ENCODE data around the gene DIP2B. TPM values are rescaled to one million over a fixed set of nuclear protein-coding genes. Genes with fewer than 3 reads are reported as not detected.

DIP2B gene
- total RNA-seq, 1 donor from 2014 or later = 45.1 TPM

- H3K27ac Mint-ChIP-seq (ENCODE audit: unreplicated experiment) = no peak overlapping the region
- H3K36me3 Mint-ChIP-seq (ENCODE audit: low read depth, unreplicated experiment) = no peaks in the 10 kb centered on the region
- H3K4me1 Mint-ChIP-seq (ENCODE audit: unreplicated experiment) = peaks cover 3% of the 10 kb centered on the region
- no peak for DNase-seq (ENCODE audit: low spot score)
- H3K9me3 Mint-ChIP-seq (ENCODE audit: unreplicated experiment) = no peaks in the 10 kb centered on the region
- no peaks in the 10 kb centered on the region for H3K27me3 Mint-ChIP-seq (ENCODE audit: unreplicated experiment)
- no peak overlapping the region for H3K4me3 Mint-ChIP-seq (ENCODE audit: unreplicated experiment)
- no peak for TF ChIP-seq CTCF (IDR thresholded peaks at IDR 0.05; ENCODE audit: unreplicated experiment)
Observed at GRCh38 chr12:50661300-50662115, 156.7 kb downstream of the DIP2B start.

- no peak for TF ChIP-seq CTCF (IDR thresholded peaks at IDR 0.05; ENCODE audit: unreplicated experiment)
- peak overlapping the region; percentile 9 for H3K27ac Mint-ChIP-seq (ENCODE audit: unreplicated experiment)
Observed at GRCh38 chr12:50662116-50662510, 157.3 kb downstream of the DIP2B start.

GRCh38 chr12:50665170-50665569 is 160.4 kb downstream of the DIP2B start:
- H3K27ac Mint-ChIP-seq (ENCODE audit: unreplicated experiment) = no peak overlapping the region
- no peaks in the 10 kb centered on the region for H3K4me1 Mint-ChIP-seq (ENCODE audit: unreplicated experiment)
- H3K36me3 Mint-ChIP-seq (ENCODE audit: low read depth, unreplicated experiment) = peaks cover 6% of the 10 kb centered on the region
- H3K4me3 Mint-ChIP-seq (ENCODE audit: unreplicated experiment) = no peak overlapping the region
- no peaks in the 10 kb centered on the region for H3K27me3 Mint-ChIP-seq (ENCODE audit: unreplicated experiment)
- no peak for DNase-seq (ENCODE audit: low spot score)
- no peak for TF ChIP-seq CTCF (IDR thresholded peaks at IDR 0.05; ENCODE audit: unreplicated experiment)
- no peaks in the 10 kb centered on the region for H3K9me3 Mint-ChIP-seq (ENCODE audit: unreplicated experiment)

More at GRCh38 chr12:50662116-50662510, 157.3 kb downstream of the DIP2B start:
- no peaks in the 10 kb centered on the region for H3K27me3 Mint-ChIP-seq (ENCODE audit: unreplicated experiment)
- H3K36me3 Mint-ChIP-seq (ENCODE audit: low read depth, unreplicated experiment) = no peaks in the 10 kb centered on the region
- no peak for DNase-seq (ENCODE audit: low spot score)
- H3K4me1 Mint-ChIP-seq (ENCODE audit: unreplicated experiment) = peaks cover 3% of the 10 kb centered on the region
- no peaks in the 10 kb centered on the region for H3K9me3 Mint-ChIP-seq (ENCODE audit: unreplicated experiment)
- no peak overlapping the region for H3K4me3 Mint-ChIP-seq (ENCODE audit: unreplicated experiment)

- no peak overlapping the region for H3K4me3 Mint-ChIP-seq (ENCODE audit: unreplicated experiment)
- TF ChIP-seq CTCF (IDR thresholded peaks at IDR 0.05; ENCODE audit: unreplicated experiment) = no peak
- no peaks in the 10 kb centered on the region for H3K9me3 Mint-ChIP-seq (ENCODE audit: unreplicated experiment)
- no peaks in the 10 kb centered on the region for H3K4me1 Mint-ChIP-seq (ENCODE audit: unreplicated experiment)
- H3K27ac Mint-ChIP-seq (ENCODE audit: unreplicated experiment) = no peak overlapping the region
- no peak for DNase-seq (ENCODE audit: low spot score)
- peaks cover 6% of the 10 kb centered on the region for H3K36me3 Mint-ChIP-seq (ENCODE audit: low read depth, unreplicated experiment)
- H3K27me3 Mint-ChIP-seq (ENCODE audit: unreplicated experiment) = no peaks in the 10 kb centered on the region
Observed at GRCh38 chr12:50665609-50666008, 160.8 kb downstream of the DIP2B start.

- H3K27ac Mint-ChIP-seq (ENCODE audit: unreplicated experiment) = no peak overlapping the region
- no peaks in the 10 kb centered on the region for H3K27me3 Mint-ChIP-seq (ENCODE audit: unreplicated experiment)
- H3K4me1 Mint-ChIP-seq (ENCODE audit: unreplicated experiment) = no peaks in the 10 kb centered on the region
- H3K4me3 Mint-ChIP-seq (ENCODE audit: unreplicated experiment) = no peak overlapping the region
- no peak for DNase-seq (ENCODE audit: low spot score)
- H3K36me3 Mint-ChIP-seq (ENCODE audit: low read depth, unreplicated experiment) = peaks cover 6% of the 10 kb centered on the region
- no peaks in the 10 kb centered on the region for H3K9me3 Mint-ChIP-seq (ENCODE audit: unreplicated experiment)
- TF ChIP-seq CTCF (IDR thresholded peaks at IDR 0.05; ENCODE audit: unreplicated experiment) = no peak
Observed at GRCh38 chr12:50666023-50666422, 161.2 kb downstream of the DIP2B start.
